HepG2 (cell line): ENCODE data around the gene ZC3H12A.

Experiments used
- BHLHE40 ChIP-seq: IDR thresholded peaks from 2 replicates; pipeline ENCODE4 v1.6.1; 2011; ENCODE audit warnings: low read length, improper control_type of control experiment
- POLR2A ChIP-seq, 2 experiments: IDR thresholded peaks; 2 replicates each; pipeline ENCODE4 v1.6.1; 2011; ENCODE audit warnings: low read depth in 2 of 2, low read length in 2 of 2, mild to moderate bottlenecking in 1 of 2, moderate library complexity in 1 of 2; ENCODE audit not compliant: insufficient read depth in 1 of 2
- TEAD2 ChIP-seq: sonication (generic); formaldehyde crosslinking; IDR thresholded peaks from 2 replicates; pipeline ENCODE4 v1.9.0; 2021; ENCODE audit warnings: missing genetic modification reagents

DNA sequence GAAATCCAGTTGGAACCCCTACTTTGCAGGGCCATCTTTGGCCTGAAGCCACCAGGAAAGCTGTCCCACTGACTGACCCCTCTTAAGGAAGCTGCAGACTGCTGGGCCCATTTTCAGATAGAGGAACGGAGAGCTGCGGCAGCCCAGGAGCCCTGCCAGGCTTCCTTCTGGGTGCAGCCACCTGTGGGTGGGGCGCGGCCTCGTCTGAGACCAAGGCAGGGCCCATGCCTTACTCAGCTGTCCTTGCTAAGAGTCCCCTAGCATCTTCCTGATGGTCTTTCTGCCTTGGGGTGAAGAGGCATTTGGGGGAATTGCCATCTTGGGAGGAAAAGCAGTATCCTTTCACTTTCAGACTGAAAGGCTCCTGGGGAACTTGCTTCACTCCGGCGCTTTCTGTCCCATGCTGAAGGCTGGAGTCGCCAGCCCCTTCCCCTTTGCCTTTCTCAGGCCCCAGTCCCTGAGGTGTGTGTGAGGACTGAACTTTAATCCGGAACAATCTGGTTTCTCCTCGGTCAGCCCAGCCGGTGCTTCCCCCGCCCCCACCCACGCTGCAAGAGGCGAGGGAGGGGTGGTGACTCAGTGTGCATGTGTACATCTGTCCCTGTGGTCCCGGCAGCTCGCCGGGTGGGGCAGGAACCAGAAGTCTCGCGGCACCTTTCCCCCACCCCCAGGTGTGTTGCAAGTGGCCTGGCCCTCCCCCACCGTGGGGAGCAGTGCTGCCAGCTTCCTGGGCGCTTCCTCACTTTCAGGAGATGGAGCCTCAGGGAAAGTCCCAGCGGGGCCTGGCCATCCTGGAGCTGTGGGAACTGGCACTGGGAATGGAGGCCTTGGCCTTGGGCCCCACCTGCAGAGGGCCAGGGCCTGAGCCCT is 5.1 kb downstream of the ZC3H12A start:
- no peak for TF ChIP-seq TEAD2 (CRISPR knock-in tag)
- no peak for TF ChIP-seq BHLHE40
- peak in 1 of 2 experiments; percentile 60; a peak in 2 of 4 replicates for TF ChIP-seq POLR2A (IDR thresholded peaks at IDR 0.05; ENCODE audit: insufficient read depth in 1 of 2, low read depth in 2 of 2, low read length in 2 of 2)
